HepG2 (cell line): ENCODE measurements around the gene SH2B2. TPM values are rescaled to one million over a fixed set of nuclear protein-coding genes. Genes with fewer than 3 reads are reported as not detected.

ENCODE experiments used
- ATAC-seq: fragments of 200-7000 bp; cut with Tn5 transposase; 3 replicates; pipeline ENCODE4 v1.9.1; 2020; ENCODE audit warnings: mild to moderate bottlenecking, moderate library complexity
- BruUV-seq: library from RNA; stranded (reverse); fragments of 400-500 nt; replicated peaks from 2 replicates; lab custom pipeline; 2021; lab: Mats Ljungman, UMichigan
- CTCF ChIA-PET: fragments of 300-600 bp; formaldehyde crosslinking; extraction: SDS; loops from one replicate; lab custom pipeline; 2021; ENCODE audit warnings: low total read pairs, inconsistent platforms, low intra/inter-chr PET ratio; lab: Yijun Ruan, JAX
- POLR2A ChIA-PET: fragments of 350-600 bp; sonication (Branson Sonifier 250); formaldehyde crosslinking; loops from one replicate; lab custom pipeline; 2020; ENCODE audit warnings: antibody characterized with exemption, inconsistent platforms; lab: Yijun Ruan, JAX
- DNase-seq: peaks from one replicate; pipeline ENCODE4 v3.0.0-alpha.2; 2015; ENCODE audit warnings: low spot score
- FAIRE-seq: peaks from 3 replicates; lab custom pipeline; 2011; peaks lifted over from hg19 to GRCh38; lab: Jason Lieb, UNC
- H2AFZ ChIP-seq: one replicate; pipeline ENCODE4 v1.6.1; 2011; ENCODE audit warnings: low read length, inconsistent platforms
- H3K27ac ChIP-seq: fragments of 300-600 bp; 3 replicates; pipeline ENCODE4 v1.8.0; 2011; ENCODE audit warnings: mixed run types, mild to moderate bottlenecking, mixed read lengths, low read length, inconsistent platforms; ENCODE audit not compliant: insufficient read depth; ENCODE audit errors: extremely low read length
- H3K27me3 ChIP-seq, 2 experiments: fragments of 200-600 bp in 1 of 2; 2 replicates in 1 of 2; 3 replicates in 1 of 2; pipeline versions ENCODE4 v1.6.0 to v1.8.0; 2011; ENCODE audit warnings: low read length in 2 of 2, mild to moderate bottlenecking in 2 of 2, moderate library complexity in 2 of 2, inconsistent platforms in 1 of 2; ENCODE audit not compliant: insufficient read depth in 2 of 2, control insufficient read depth in 1 of 2
- H3K36me3 ChIP-seq, 2 experiments: fragments of 200-600 bp in 1 of 2; replicated peaks in 1 of 2; 2 replicates in 1 of 2; 3 replicates in 1 of 2; pipeline versions ENCODE4 v1.5.1 to v1.8.0; 2011; ENCODE audit warnings: low read length in 2 of 2, inconsistent platforms in 1 of 2; ENCODE audit not compliant: insufficient read depth in 2 of 2, control insufficient read depth in 1 of 2
- H3K4me1 ChIP-seq: 2 replicates; pipeline ENCODE4 v1.5.1; 2012; ENCODE audit warnings: low read length, inconsistent platforms; ENCODE audit not compliant: insufficient read depth
- H3K4me2 ChIP-seq: 2 replicates; pipeline ENCODE4 v1.6.0; 2011; ENCODE audit warnings: low read depth, low read length, inconsistent platforms
- H3K4me3 ChIP-seq, 3 experiments: fragments of 200-600 bp in 1 of 3; sonication (generic), shearing (Covaris generic) in 1 of 3; replicated peaks in 1 of 3; 2 replicates each; pipeline ENCODE4 v1.5.1; 2011 to 2016; ENCODE audit warnings: low read length in 3 of 3, inconsistent platforms in 2 of 3, low read depth in 2 of 3, mild to moderate bottlenecking in 2 of 3, control low read depth in 1 of 3, mixed read lengths in 1 of 3; ENCODE audit not compliant: insufficient read depth in 1 of 3
- H3K79me2 ChIP-seq: one replicate; pipeline ENCODE4 v1.6.1; 2011; ENCODE audit warnings: low read length, inconsistent platforms; ENCODE audit not compliant: insufficient read depth
- H3K9ac ChIP-seq: 2 replicates; pipeline ENCODE4 v1.6.0; 2011; ENCODE audit warnings: mild to moderate bottlenecking, low read depth, low read length, inconsistent platforms; ENCODE audit not compliant: insufficient read depth
- H3K9me3 ChIP-seq: 2 replicates; pipeline ENCODE4 v1.5.1; 2012; ENCODE audit warnings: mild to moderate bottlenecking, low read length
- H4K20me1 ChIP-seq: 2 replicates; pipeline ENCODE4 v1.6.0; 2011; ENCODE audit warnings: inconsistent platforms, mild to moderate bottlenecking, low read length, moderate library complexity; ENCODE audit not compliant: insufficient read depth
- CEBPB ChIP-seq: IDR thresholded peaks from 2 replicates; pipeline ENCODE4 v1.6.1; 2011; ENCODE audit warnings: low read depth, low read length, improper control_type of control experiment, borderline replicate concordance
- SALL1 ChIP-seq: sonication (generic); formaldehyde crosslinking; IDR thresholded peaks from 2 replicates; pipeline ENCODE4 v1.8.0; 2022; ENCODE audit warnings: mild to moderate bottlenecking, missing genetic modification reagents
- TCF7L2 ChIP-seq: IDR thresholded peaks from 2 replicates; pipeline ENCODE4 v1.6.1; 2011; ENCODE audit warnings: mild to moderate bottlenecking, low read depth, low read length, moderate library complexity
- WGBS: methylation state at CpG from one replicate; pipeline ENCODE4 v1.1.6; 2017; ENCODE audit warnings: low lambda C conversion rate; 5-methylcytosine and 5-hydroxymethylcytosine counted together
- in situ Hi-C: cut with HindIII; loops from 2 replicates; pipeline ENCODE4 v1.10.0; 2017; ENCODE audit warnings: low pct_unique_long_range_greater_than_20kb; ENCODE audit not compliant: extremely low pct_ligation_motif_present
- intact Hi-C: fragments of 100-400 bp; cut with micrococcal nuclease; formaldehyde crosslinking; loops from one replicate; pipeline ENCODE4 v1.10.0; 2022; ENCODE audit not compliant: unreplicated experiment
- polyA plus RNA-seq, 8 experiments: library from polyadenylated mRNA; depleted of rRNA in 3 of 8; stranded (reverse) in 7 of 8; unstranded in 1 of 8; fragments of >200 nt; fragmentation: Illumina TruSeq in 4 of 8; extraction: Trizol in 4 of 8; gene quantifications; 2 replicates each; pipeline versions ENCODE4 v1.2.1 to v1.2.3, GENCODE V29; 2011 to 2016; ENCODE audit warnings: low read depth in 4 of 8, missing spikeins in 1 of 8, mixed read lengths in 1 of 8; ENCODE audit not compliant: insufficient read depth in 1 of 8
- total RNA-seq, 5 experiments: library from RNA; depleted of rRNA; stranded (reverse); fragments of >200 nt; fragmentation: Illumina TruSeq; extraction: Trizol; gene quantifications; 2 replicates each; pipeline ENCODE4 v1.2.3, GENCODE V29; 2016; ENCODE audit warnings: low read depth in 1 of 5

The SH2B2 gene
- total and polyA plus RNA-seq, 2 of the 13 experiments (the other 11 are each of a cell fraction or from before 2014, with no cell fraction given), result 0.46 to 1.3 TPM

GRCh38 chr7:102291056-102291915 is 4.6 kb downstream of the SH2B2 start:
- DNase-seq (no peak), FAIRE-seq (no peak), ATAC-seq (no peak)
- peaks cover 32% of the 10 kb centered on the region for H3K4me1 ChIP-seq
- no peaks in the 10 kb centered on the region for H3K36me3 ChIP-seq
- no peak overlapping the region for H3K27ac ChIP-seq
- H3K9ac ChIP-seq, result no peak overlapping the region
- no peaks in the 10 kb centered on the region for H3K9me3 ChIP-seq
- CTCF ChIA-PET, result no interaction called here
- peaks cover 2 to 20% of the 10 kb centered on the region in 2 experiments; a peak in 3 of 5 replicates for H3K27me3 ChIP-seq
- POLR2A ChIA-PET, result no interaction called here
- BruUV-seq, result no TSS peak
- no peak overlapping the region for H3K4me2 ChIP-seq
- TF ChIP-seq CEBPB (peak; percentile 31; the same call in 1 of the 2 replicates), TCF7L2 (no peak)
- WGBS, result 23% methylated on average over 8 of the region's 18 CpGs
- H4K20me1 ChIP-seq, result peaks cover 10% of the 10 kb centered on the region; the same call in 1 of the 2 replicates
- no peak overlapping the region for H3K4me3 ChIP-seq
- H2AFZ ChIP-seq, result no peak overlapping the region
- intact Hi-C loops, result no loop called here
- H3K79me2 ChIP-seq, result no peaks in the 10 kb centered on the region
- in situ Hi-C loops, result no loop called here

- DNase-seq, result no peak
- Histone ChIP-seq H3K9ac (no peak overlapping the region), H3K4me3 (no peak overlapping the region), H3K9me3 (no peaks in the 10 kb centered on the region), H3K79me2 (no peaks in the 10 kb centered on the region), H4K20me1 (peaks cover 10% of the 10 kb centered on the region; the same call in 1 of the 2 replicates), H3K27ac (no peak overlapping the region), H3K4me1 (peaks cover 31% of the 10 kb centered on the region), H3K27me3 (peaks cover 2 to 20% of the 10 kb centered on the region in 2 experiments; a peak in 3 of 5 replicates), H3K4me2 (no peak overlapping the region), H3K36me3 (no peaks in the 10 kb centered on the region), H2AFZ (no peak overlapping the region)
- no TSS peak for BruUV-seq
- POLR2A ChIA-PET, result no interaction called here
- CTCF ChIA-PET, result no interaction called here
- TF ChIP-seq SALL1 (CRISPR knock-in tag), result no peak
- in situ Hi-C loops (no loop called here), intact Hi-C loops (no loop called here)
- no peak for FAIRE-seq
- no peak for ATAC-seq
- WGBS, result 57% methylated on average over 2 of the region's 2 CpGs
These were observed 5.2 kb downstream of the SH2B2 start for GRCh38 chr7:102291916-102292267.
